DMS79 (cell line): ENCODE results near the gene LCLAT1.

Source experiments
- DNase-seq: peaks from one replicate; lab custom pipeline; 2025; lab: John Stamatoyannopoulos, UW

Gene LCLAT1

DNA sequence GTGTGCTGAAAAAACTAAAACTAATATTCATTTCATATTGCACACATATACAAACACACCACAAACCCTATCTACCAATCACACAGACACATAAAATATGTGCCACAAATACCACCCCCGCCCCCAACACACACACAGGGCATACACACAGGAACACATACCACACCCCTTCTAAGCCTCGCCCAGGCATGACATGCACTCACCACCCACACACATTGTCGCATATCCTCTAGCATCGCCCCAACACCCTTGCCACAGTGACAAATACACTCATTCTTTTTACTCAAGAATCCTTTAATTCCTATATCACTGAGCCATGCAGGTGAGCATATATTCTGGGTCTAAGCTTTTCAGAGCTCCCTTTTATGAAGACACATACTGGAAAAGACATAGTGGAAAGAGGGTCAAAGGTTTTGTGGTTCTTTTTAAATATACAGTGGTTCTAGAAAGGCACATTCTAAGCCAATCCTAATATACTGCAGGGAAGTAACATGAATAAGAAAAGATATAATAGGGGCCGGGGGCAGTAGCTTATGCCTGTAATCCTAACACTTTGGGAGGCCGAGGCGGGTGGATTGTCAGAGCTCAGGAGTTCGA is 24.5 kb upstream of the LCLAT1 start:
- DNase-seq, result no peak

DNA sequence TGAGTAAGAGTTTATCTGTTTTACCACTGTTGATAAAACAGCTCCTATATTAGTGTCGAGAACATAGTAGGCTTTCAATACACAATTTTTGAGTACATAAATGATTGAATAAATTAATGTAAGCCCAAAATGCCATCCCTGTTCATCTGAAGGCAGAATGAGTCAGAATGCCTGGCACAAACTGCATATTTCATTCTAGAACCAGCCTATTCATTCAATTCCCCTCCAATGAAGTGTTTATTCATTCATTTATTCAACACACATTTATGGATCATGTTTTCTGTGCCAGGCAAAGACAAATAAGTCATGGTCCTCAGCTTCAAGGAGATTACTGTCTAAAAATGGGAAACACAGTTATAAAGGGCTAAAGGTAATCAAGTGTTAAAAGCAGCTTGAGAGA is 22.8 kb upstream of the LCLAT1 start:
- DNase-seq, result no peak

DNA sequence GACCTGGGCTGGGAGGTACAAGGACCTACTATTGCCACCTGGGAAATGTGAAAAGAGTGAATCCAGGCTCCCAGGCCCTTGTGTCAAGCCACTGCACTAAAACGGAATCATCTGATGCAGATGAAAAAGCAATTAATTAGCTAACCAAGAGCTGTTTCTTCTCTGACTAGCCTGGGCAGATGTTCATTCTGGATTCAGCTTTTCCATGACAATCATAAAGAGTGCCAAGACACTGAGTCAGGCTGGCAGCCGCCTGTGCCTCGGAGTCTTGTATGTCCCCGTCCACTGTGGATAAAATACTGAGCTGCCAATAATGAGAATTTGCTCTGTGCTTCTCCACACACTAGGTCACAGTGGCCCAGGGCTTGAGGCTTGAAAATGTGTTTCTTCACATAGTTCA is 21.7 kb upstream of the LCLAT1 start:
- DNase-seq, result no peak

DNA sequence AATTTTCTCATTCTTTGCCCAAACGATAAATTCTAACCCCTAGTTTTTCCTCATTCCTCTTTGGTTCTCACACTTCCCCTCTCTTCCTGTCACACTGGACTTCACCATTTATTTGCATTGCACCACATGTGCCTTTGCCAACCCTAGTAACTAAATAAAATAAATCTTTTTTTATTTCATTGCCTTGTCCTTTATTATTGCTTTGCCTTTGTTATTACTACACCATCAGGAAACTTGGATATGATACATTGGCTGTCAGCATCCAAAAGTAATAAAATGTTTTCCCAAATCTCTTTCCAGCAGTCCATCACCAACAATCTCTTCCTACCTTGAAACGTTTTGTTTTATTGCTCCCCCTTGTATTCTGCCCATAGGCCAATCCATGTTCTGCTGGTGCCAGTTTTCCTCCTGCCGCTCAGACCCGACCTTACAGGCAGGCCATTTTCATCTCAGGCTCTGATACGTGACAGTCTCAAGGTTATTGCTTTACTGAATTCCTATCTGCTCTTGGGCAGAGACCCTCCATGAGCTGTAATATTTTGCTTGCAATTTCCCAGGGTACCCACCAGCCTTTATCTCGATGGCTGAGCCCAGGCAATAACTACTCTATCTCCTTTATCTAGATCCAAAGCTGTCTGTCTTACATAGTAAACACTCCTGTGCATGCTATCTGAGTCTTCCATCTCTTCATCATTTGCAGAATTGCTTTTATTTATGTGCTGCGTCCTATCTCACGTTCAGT is 19.3 kb upstream of the LCLAT1 start:
- DNase-seq, result no peak

DNA sequence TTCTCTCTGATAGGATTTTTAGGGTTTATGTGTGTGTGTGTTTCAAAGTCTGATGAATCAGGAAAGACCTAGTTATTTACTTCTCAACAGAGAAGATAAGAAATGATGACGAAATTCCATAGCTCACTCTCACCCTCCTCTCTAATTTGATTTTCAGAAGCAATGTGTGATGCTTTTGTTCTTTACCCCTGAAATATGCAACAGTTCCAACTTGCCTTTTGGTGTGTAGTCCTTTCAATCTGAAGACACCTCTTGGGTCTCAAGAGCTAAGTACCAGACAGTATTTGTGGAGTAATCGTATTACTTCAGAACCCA is 18.7 kb upstream of the LCLAT1 start:
- no peak for DNase-seq

DNA sequence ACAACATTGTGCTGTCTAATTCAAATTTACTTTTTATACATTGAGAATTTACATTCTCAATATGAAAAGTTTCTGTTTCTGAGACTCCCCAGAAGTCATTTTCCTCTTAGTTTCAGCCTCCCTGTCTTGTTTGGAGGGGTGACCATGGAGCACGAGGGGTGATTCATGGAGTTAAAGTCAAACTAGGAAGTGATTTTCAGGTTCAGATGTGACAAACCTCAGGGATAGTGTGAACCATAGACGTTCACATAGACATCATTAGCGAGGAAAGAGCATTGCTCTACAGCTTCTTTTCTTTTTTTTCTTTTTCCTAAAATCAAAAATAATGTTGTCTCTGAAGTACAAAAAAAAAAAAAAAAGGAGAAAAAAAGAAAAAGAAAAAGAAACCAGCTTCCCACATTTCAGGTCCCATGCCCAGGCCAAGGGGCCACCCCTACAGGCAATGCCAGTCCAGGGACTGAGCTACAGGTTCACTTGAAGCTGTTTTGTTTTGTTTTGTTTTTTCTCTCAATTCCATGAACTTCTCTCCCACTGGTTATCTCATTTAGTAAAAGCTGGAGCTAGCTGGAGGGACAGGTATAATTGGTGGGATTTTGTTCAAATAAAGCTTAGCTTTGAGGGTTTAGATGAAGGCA is 18.1 kb upstream of the LCLAT1 start:
- DNase-seq, result no peak

DNA sequence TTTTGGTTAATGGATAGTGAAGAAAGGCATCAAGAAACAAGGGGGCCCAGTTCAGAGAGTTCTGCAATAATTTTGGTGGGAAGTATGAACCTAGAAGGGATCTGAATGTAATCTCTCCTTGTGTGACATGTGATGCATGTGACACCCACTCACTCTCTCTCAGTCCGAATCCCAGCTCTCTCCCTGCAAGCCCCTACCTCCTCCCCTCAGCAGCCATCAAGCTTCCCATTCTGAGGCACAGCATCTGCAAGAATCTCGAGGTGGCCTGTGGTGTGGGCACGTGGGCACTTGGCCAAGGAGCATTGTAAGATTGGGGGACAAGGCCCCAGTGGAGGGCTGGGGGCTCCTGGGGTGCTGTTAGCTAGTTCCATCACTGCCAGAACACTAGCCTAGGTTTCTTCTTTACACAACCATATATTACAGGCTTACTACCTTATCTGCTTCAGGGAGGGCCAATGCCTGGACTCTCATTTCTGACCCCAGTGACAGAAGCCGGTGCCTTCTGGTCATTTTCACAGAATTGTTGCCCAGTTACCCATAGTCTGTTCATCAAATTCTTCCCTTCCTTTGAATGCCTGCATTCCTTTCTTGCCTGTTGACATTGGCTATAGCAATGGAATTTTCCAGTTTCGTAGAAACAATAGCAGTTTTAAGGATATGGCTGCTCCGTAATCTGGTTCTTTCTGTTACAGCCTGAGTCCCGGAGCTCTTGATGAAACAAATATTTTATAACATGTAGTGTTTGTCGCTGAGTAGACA is 13.3 kb upstream of the LCLAT1 start:
- DNase-seq, result no peak

DNA sequence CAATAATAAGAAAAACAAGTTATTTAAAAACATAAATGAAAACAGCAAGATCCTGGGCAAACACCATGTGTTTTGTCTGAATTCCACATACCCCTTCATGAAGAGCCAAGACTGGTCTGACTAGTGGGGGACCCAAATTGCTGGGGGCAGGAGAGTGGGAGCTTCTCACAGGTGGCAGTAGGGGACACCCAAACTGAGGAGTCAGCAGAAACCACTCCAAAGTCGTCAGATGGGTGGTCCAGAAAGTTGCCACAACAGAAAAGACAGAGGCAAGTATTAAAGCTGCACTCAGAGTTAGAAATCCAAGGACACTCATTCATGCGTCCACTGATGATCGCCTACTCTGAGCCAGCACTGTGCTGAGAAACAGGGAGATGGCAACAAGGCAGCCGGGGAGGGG is 12.3 kb upstream of the LCLAT1 start:
- no peak for DNase-seq

DNA sequence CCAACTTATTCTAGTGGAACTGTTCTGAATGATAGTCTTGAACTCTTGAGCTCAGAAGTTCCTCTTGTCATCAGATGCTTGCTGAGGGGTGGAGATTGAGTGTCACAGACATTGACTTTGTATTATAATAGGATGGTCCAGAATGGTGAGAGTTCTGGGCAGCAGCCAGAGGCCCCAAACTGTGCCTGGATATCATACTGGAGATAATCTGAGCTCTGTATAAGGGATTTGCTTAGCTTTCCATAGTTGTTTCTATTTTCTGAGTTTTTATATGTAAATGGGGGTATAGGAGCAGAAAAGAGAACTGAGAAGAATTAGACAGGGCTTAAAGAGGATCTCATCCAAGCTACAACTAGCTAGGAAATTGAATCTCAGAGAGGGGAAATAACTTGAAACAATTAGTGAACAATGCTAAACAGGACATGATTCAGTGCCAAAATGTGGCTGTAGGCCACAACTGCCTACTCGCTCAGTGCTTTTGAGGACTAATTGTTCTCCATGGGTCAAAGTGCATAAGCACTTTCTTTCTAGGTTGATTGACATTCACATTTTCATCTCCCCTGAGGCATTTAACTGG is 10.1 kb upstream of the LCLAT1 start:
- no peak for DNase-seq

DNA sequence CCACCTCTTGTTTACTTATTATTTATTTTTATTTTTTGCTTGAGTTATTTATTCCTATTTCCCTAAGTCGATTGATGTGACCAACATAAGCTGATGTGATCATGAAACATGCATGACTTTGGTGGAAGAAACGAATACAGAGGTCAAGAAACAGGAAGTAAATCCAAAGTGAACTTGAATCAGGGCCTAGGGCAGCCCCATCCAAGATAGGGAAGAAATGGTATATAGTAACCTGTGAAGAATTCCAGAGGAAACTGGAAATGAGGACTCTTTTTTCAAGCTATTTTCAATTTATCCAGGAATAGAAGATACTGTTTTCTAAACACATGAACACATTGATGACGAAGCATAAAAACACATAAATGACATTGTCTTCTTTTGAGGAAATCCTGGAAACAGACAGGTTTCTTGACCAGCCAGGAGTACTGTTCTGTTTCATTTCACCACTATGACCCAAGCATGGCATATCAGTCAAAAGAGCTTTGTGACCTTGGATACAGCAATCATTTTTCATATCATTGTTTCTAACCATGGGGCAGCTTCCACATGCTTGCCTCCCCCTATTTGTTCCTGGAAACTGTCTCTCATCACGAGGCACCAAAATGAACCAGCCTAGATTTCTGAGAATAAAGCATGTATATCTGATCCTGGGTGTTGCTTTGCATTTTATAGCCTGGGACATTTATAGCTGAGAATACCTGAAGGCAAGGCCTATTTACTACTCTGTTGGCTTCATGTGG is 9.1 kb upstream of the LCLAT1 start:
- DNase-seq, result no peak

DNA sequence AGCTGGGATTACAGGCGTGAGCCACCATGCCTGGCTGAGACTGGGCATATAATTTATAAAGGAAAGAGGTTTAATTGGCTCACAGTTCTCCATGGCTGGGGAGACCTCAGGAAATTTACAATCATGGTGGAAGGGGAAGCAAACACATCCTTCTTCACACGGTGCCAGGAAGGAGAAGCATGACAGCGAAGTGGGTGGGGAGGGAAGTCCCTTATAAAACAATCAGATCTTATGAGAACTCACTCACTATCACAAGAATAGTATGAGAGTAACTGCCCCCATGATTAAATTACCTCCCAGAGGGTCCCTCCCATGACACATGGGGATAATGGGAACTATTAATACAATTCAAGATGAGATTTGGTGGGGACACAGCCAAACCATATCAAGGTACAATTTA is 7.8 kb upstream of the LCLAT1 start:
- no peak for DNase-seq

DNA sequence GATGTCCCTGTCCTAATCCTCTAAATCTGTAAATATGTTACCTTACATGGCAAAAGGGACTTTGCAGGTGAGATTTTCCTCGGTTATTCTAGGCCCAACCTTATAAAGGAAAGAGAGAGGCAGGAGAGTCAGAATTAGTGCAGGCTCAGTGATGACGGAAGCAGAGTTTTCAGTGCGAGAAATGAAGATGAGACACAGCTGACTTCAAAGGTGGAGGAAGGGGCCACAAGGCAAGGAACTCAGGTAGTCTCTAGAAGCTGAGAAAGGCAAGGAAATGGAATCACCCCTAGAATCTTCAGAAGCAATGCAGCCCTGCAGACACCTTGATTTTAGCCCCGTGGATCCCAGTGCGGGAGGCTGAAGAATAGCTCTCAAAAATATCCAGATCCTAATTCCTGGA is 7.2 kb upstream of the LCLAT1 start:
- DNase-seq, result no peak

DNA sequence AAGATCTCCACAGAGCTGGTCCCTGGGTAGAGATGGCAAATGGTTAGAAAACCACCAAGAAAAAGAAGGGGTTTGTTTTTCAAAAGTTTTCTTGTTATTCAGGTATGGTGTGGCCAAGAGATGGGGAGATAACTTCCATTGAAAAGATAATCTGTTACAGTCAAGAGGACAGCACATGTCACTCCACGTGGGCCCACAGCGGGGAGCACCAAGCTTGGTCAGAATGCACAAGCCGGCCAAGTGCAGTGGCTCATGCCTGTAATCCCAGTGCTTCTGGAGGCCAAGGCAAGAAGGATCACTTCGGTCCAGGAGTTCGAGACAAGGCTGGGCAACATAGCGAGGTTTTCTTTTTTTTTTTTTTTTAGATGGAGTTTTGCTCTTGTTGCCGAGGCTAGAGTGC is 6.0 kb upstream of the LCLAT1 start:
- DNase-seq, result no peak

DNA sequence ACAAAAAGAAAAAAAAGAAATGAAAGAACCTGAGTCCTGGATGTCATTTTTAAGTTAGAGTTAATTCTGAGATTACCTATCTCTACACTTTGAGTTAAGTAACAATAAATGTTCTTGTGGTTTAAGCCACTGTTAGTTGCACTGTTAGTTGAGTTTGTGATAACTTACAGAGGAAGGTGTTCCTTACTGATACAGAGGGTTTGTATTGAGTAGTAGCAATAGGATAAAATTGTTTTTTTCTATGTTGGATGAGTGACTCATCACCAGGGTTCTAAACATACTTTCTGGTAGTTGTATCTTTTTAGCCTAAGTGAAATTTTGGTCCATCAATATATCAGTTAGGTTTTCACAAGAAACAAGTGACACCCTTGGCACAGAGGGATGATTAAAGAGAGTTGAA is 4.0 kb upstream of the LCLAT1 start:
- DNase-seq, result no peak

DNA sequence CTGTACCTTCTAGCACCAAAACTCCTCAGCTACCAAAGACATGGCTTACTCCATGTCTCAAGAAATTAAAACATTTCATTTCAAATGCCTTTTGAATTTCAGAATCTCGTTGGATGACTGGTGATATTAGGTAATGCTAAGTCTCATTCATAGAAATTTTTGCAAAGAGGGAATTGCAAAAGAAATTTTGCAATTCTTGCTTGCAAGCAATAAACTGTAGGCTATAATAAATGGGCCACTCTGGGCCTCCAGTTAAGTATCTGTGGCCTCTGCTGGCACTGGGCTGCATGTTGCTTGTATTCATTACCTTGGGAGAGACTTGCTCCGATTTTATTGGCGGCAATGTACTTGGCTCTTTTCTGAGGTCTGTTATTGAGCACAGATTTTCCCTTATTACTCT is 2.8 kb upstream of the LCLAT1 start:
- DNase-seq, result no peak

DNA sequence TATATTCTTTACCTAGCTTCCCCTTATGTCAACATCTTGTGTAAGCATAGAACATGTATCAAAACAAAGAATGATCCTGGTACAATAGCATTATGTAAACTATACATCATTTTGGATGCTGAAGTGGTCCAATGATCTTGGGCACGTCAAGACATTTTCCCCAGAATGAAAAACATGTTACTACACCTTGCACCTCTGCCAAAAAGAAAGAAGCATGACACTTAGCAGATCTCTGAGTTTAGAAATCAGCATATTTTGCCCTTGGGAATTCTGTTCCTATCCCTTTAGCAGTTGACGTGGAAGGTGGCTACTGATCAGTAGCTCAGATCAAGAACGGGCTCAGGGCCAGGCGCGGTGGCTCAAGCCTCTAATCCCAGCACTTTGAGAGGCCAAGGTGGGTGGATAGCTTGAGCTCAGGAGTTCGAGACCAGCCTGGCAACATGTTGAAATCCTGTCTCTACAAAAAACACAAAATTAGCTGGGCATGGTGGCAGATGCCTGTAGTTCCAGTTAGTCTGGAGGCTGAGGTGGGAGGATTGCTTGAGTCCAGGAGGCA is 1.7 kb upstream of the LCLAT1 start:
- DNase-seq, result no peak

DNA sequence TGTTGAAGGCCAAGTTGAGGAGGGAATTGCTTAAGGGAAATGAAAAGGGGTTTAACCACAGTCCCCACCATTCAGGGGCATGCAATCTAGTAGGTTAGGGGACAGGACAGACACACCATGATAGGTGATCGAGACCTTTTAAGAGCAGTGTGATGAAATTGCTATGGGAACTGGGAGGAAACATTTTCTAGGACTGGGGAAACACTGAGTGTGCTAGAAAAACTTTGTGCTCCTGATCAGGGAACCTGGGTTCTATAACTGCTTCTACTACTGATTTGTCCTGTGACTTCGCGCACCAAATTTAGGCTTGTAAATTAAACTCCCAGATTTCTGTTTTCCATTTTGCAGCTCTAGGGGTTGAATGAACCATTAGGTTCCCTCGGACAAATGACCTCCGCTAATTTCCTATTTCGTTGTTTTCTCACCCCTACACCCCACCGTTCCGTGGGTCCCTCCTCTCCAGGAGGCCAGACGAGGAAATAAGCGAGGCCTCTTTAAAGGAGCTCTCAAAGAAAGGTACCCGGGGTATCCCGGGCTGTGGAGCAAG is 371 bp upstream of the LCLAT1 start:
- no peak for DNase-seq

DNA sequence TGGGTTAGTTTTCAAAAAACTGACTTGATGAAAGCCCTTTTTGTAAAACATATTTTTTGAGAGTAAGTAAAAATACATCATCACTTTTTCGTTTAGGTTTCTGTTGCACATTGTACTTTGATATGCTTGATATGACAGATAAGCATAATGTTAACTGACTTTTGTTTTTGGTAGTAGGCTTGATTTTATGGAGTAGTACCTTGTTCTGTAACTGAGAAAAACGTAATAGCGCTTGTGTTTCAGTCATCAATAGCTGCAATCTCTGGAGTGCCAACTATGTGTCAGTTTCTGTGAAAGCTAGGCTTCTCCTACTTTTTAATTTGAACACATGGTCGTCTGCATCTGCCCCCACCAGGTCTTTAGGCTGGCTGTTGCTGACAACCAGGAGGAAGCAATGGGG is 1.3 kb downstream of the LCLAT1 start:
- no peak for DNase-seq

DNA sequence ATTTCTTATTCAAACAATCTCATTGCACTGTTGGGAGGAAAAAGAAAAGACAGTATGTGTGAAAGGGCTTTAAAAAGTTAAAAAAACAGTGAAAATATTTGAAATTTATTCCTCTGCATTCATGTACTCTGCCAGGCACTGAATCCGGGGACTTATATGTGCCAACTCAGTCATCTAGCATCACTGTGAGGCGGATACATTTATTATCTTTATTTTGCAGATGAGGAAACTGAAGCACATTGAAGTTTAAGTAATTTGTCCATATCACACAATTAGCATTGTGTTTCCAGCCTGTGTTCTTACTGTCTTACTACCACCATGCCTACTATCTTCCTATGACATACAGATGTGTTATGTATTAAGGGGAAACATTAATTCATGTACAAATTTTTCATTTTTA is 1.8 kb downstream of the LCLAT1 start:
- no peak for DNase-seq

DNA sequence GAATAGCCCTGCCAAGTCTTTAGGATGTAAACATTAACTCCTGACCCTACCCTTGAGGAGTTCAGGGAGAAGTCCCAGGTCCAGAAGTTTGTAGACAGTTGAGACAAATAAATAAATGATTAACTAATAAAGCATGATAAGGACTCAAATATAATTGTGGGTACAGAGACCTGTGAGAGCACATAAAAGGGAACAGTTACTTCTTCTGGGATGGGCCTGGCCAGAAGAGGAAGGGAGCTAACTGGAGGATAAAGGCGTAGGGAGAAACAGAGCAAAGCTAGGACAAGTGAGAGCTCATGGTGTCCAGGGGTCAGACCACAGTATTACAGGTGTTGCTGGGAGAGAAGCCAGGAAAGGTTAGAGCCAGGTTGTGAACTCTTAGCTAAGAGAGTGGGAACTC is 3.0 kb downstream of the LCLAT1 start:
- DNase-seq, result no peak

DNA sequence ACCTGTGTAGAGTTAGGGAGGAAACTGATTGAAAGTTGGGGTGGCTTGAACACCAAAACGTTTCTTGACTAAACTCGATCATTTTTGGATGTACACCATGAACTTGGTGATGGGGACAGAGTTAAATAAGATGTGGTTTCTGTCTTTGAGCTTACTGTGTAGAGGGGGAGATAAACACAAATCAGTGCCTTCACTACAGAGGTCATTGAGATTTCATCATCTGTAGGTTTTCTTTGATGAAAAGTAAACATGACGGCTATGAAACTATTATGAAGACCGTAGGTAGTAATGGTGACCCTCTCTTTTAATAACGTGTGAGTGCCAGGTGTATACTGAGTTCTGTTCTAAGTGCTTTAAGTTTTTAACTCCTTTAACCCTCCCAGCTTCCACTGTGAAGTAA is 6.5 kb downstream of the LCLAT1 start:
- no peak for DNase-seq

DNA sequence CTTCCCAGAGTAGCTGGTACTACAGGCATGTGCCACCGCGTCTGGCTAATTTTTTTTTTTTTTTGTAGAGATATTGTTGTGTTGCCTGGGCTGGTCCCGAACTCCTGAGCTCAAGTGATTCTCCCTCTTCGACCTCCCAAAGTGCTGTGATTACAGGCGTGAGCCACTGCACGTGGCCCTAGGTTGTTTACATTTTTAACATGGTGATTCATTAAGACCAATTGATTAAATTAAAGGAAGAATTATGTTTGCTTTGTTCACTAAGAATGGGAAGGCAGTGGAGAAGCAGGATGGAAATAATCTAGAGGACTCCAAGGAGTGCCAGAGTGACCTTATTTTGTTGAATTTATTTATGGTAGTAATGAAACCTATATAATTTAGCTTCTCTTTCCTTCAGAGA is 7.5 kb downstream of the LCLAT1 start:
- DNase-seq, result no peak
